ENCODE results near the gene AURKAIP1.
"Not testable (repeated sequence)": the region's sequence is repeated elsewhere in the genome, so short reads cannot be mapped to it uniquely, and the experiment has no call there.

Gene AURKAIP1

GRCh38 chr1:1415751-1416150 lies 40.7 kb upstream of the AURKAIP1 start:
- Histone ChIP-seq H3K4me1 (ENCODE audit: control extremely low read depth in 1 of 4, control insufficient read depth in 4 of 4, insufficient read depth in 4 of 4, low read length in 3 of 4) (peaks cover 0 to 10% (median 4%) of the 10 kb centered on the region in 4 experiments), H3K4me3 (ENCODE audit: control insufficient read depth in 1 of 7, extremely low read depth in 1 of 7, insufficient read depth in 4 of 7, low read depth in 2 of 7, low read length in 6 of 7) (no peak overlapping the region), H3K27me3 (replicated peaks in 2 of 5; ENCODE audit: control insufficient read depth in 4 of 5, insufficient read depth in 5 of 5, low read length in 4 of 5) (peaks cover 0 to 11% (median 0%) of the 10 kb centered on the region in 5 experiments), H3K36me3 (ENCODE audit: control insufficient read depth in 4 of 4, insufficient read depth in 4 of 4, low read length in 3 of 4) (no peaks in the 10 kb centered on the region), H3K27ac (ENCODE audit: insufficient read depth in 1 of 2, low read depth in 1 of 2, low read length in 2 of 2, poor library complexity in 1 of 2, severe bottlenecking in 2 of 2) (no peak overlapping the region), H3K9me3 (ENCODE audit: control extremely low read depth in 1 of 5, control insufficient read depth in 4 of 5, insufficient read depth in 2 of 5, low read depth in 1 of 5, low read length in 4 of 5) (peaks cover 0 to 6% (median 2%) of the 10 kb centered on the region in 5 experiments)
- POLR2A ChIA-PET: interaction anchor here (1.3 kb wide), 1 partner anchor 17 kb away, joined by 3 read pairs; no protein-coding TSS in a partner anchor
- CTCF ChIA-PET: interaction anchor here (1.0 to 2.1 kb wide), 7 partner anchors 9 to 26 kb away, joined by 3 to 11 read pairs (median 5); partner anchors contain the start of gene MRPL20
- 87% methylated on average over 12 of the region's 13 CpGs for WGBS (ENCODE audit: insufficient coverage)
- DNase-seq: no peak

DNA sequence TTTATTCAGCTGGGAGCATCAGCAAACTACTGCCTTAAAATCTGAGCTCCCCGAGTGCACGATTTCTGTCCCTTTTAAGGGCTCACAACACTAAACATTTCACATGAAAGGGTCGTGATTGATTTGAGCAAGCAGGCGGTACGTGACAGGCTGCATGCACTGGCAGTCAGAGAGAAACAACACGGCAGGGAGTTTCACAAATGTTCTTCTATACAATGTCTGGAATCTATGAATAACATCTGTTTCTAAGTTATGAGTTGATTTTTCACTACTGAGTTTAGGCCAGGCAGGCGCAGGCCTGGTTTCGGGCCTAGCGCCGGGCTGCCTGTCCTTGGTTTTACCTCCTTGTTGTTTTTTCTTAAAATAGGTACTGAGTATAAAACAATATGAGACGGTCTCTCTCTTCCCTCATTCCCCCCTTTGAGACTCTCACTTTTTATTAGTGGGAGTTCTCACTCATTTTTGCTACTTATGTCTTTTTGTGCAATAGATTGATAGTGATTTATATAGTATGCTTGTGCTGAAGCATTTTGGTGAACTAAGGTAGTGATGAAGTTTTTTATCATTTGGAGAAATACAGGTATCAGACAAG lies 37.4 kb upstream of the AURKAIP1 start:
- DNase-seq; H3K9me3 ChIP-seq (ENCODE audit: control extremely low read depth in 1 of 5, control insufficient read depth in 4 of 5, insufficient read depth in 2 of 5, low read depth in 1 of 5, low read length in 4 of 5); POLR2A ChIA-PET; H3K4me3 ChIP-seq (ENCODE audit: control insufficient read depth in 1 of 7, extremely low read depth in 1 of 7, insufficient read depth in 4 of 7, low read depth in 2 of 7, low read length in 6 of 7); H3K27me3 ChIP-seq (replicated peaks in 2 of 5; ENCODE audit: control insufficient read depth in 4 of 5, insufficient read depth in 5 of 5, low read length in 4 of 5); H3K27ac ChIP-seq (ENCODE audit: insufficient read depth in 1 of 2, low read depth in 1 of 2, low read length in 2 of 2, poor library complexity in 1 of 2, severe bottlenecking in 2 of 2); H3K36me3 ChIP-seq (ENCODE audit: control insufficient read depth in 4 of 4, insufficient read depth in 4 of 4, low read length in 3 of 4): not testable (repeated sequence)
- CTCF ChIA-PET: interaction anchor here (1.1 to 2.0 kb wide), 4 partner anchors 12 to 34 kb away, joined by 3 to 6 read pairs (median 4); no protein-coding TSS in a partner anchor
- H3K4me1 ChIP-seq (ENCODE audit: control extremely low read depth in 1 of 4, control insufficient read depth in 4 of 4, insufficient read depth in 4 of 4, low read length in 3 of 4): peaks cover 6 to 15% (median 10%) of the 10 kb centered on the region in 4 experiments
- 100% methylated on average over 2 of the region's 11 CpGs for WGBS (ENCODE audit: insufficient coverage)

DNA sequence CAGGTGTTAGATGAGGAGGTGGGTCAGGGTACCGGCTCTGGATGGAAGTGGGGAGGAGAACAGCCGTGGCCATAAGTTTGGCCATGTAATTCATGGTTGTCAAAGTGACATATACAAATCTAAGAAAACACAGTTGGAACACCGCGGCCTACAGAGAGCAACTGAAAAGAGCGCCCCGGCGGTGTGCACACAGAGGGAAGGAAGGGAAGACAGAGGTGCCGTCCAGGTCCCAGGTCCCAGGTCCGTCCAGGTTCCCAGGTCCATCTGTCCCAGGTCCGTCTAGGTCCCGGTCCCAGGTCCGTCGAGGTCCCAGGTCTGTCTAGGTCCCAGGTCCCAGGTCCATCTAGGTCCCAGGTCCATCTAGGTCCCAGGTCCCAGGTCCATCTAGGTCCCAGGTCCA lies 36.6 kb upstream of the AURKAIP1 start:
- peaks cover 0 to 4% (median 0%) of the 10 kb centered on the region in 4 experiments for H3K36me3 ChIP-seq (ENCODE audit: control insufficient read depth in 4 of 4, insufficient read depth in 4 of 4, low read length in 3 of 4)

GRCh38 chr1:1410238-1410637 lies 35.2 kb upstream of the AURKAIP1 start:
- whole genome bisulfite sequencing (ENCODE audit: insufficient coverage): no CpG with 5 or more reads among the region's 8 CpGs
- CTCF ChIA-PET: not testable (repeated sequence)
- H3K36me3 ChIP-seq (ENCODE audit: control insufficient read depth in 4 of 4, insufficient read depth in 4 of 4, low read length in 3 of 4): peaks cover 0 to 12% (median 4%) of the 10 kb centered on the region in 4 experiments

More for the DNA sequence above, 36.6 kb upstream of the AURKAIP1 start:
- no peak for DNase-seq
- H3K4me1 ChIP-seq (ENCODE audit: control extremely low read depth in 1 of 4, control insufficient read depth in 4 of 4, insufficient read depth in 4 of 4, low read length in 3 of 4): peaks cover 6 to 15% (median 10%) of the 10 kb centered on the region in 4 experiments
- H3K4me3 ChIP-seq (ENCODE audit: control insufficient read depth in 1 of 7, extremely low read depth in 1 of 7, insufficient read depth in 4 of 7, low read depth in 2 of 7, low read length in 6 of 7): no peak overlapping the region
- peaks cover 0 to 6% (median 2%) of the 10 kb centered on the region in 5 experiments for H3K9me3 ChIP-seq (ENCODE audit: control extremely low read depth in 1 of 5, control insufficient read depth in 4 of 5, insufficient read depth in 2 of 5, low read depth in 1 of 5, low read length in 4 of 5)
- CTCF ChIA-PET: interaction anchor here (1.1 kb wide), 1 partner anchor 34 kb away, joined by 3 read pairs; no protein-coding TSS in a partner anchor
- no peaks in the 10 kb centered on the region for H3K27me3 ChIP-seq (replicated peaks in 2 of 5; ENCODE audit: control insufficient read depth in 4 of 5, insufficient read depth in 5 of 5, low read length in 4 of 5)
- WGBS (ENCODE audit: insufficient coverage): 99% methylated on average over 9 of the region's 13 CpGs
- POLR2A ChIA-PET: no interaction called here
- no peak overlapping the region for H3K27ac ChIP-seq (ENCODE audit: insufficient read depth in 1 of 2, low read depth in 1 of 2, low read length in 2 of 2, poor library complexity in 1 of 2, severe bottlenecking in 2 of 2)

GRCh38 chr1:1407636-1408318 lies 32.8 kb upstream of the AURKAIP1 start:
- ChIA-PET CTCF (interaction anchor here (1.1 to 3.5 kb wide), 7 partner anchors 8 to 34 kb away, joined by 3 to 17 read pairs (median 6); partner anchors contain the start of gene CCNL2), POLR2A (interaction anchor here (0.7 to 1.2 kb wide), 4 partner anchors 9 to 35 kb away, joined by 4 to 6 read pairs (median 4); partner anchors contain the start of genes ANKRD65 and CCNL2)
- Histone ChIP-seq H3K36me3 (ENCODE audit: control insufficient read depth in 4 of 4, insufficient read depth in 4 of 4, low read length in 3 of 4) (peaks cover 0 to 30% (median 19%) of the 10 kb centered on the region in 4 experiments), H3K27ac (ENCODE audit: insufficient read depth in 1 of 2, low read depth in 1 of 2, low read length in 2 of 2, poor library complexity in 1 of 2, severe bottlenecking in 2 of 2) (peak overlapping the region; percentile 75 to 93), H3K27me3 (replicated peaks in 2 of 5; ENCODE audit: control insufficient read depth in 4 of 5, insufficient read depth in 5 of 5, low read length in 4 of 5) (no peaks in the 10 kb centered on the region), H3K4me3 (ENCODE audit: control insufficient read depth in 1 of 7, extremely low read depth in 1 of 7, insufficient read depth in 4 of 7, low read depth in 2 of 7, low read length in 6 of 7) (peak overlapping the region; percentile 69 to 97 (median 87)), H3K9me3 (ENCODE audit: control extremely low read depth in 1 of 5, control insufficient read depth in 4 of 5, insufficient read depth in 2 of 5, low read depth in 1 of 5, low read length in 4 of 5) (peaks cover 0 to 6% (median 2%) of the 10 kb centered on the region in 5 experiments), H3K4me1 (ENCODE audit: control extremely low read depth in 1 of 4, control insufficient read depth in 4 of 4, insufficient read depth in 4 of 4, low read length in 3 of 4) (peaks cover 6 to 26% (median 19%) of the 10 kb centered on the region in 4 experiments)
- WGBS (ENCODE audit: insufficient coverage): 11% methylated on average over 32 of the region's 41 CpGs
- DNase-seq: peak; percentile 63 to 82 (median 74)

More at GRCh38 chr1:1410238-1410637, 35.2 kb upstream of the AURKAIP1 start:
- H3K27me3 ChIP-seq (replicated peaks in 2 of 5; ENCODE audit: control insufficient read depth in 4 of 5, insufficient read depth in 5 of 5, low read length in 4 of 5); H3K9me3 ChIP-seq (ENCODE audit: control extremely low read depth in 1 of 5, control insufficient read depth in 4 of 5, insufficient read depth in 2 of 5, low read depth in 1 of 5, low read length in 4 of 5); DNase-seq; H3K4me3 ChIP-seq (ENCODE audit: control insufficient read depth in 1 of 7, extremely low read depth in 1 of 7, insufficient read depth in 4 of 7, low read depth in 2 of 7, low read length in 6 of 7); H3K27ac ChIP-seq (ENCODE audit: insufficient read depth in 1 of 2, low read depth in 1 of 2, low read length in 2 of 2, poor library complexity in 1 of 2, severe bottlenecking in 2 of 2); POLR2A ChIA-PET: not testable (repeated sequence)
- H3K4me1 ChIP-seq (ENCODE audit: control extremely low read depth in 1 of 4, control insufficient read depth in 4 of 4, insufficient read depth in 4 of 4, low read length in 3 of 4): peaks cover 6 to 26% (median 19%) of the 10 kb centered on the region in 4 experiments

GRCh38 chr1:1406821-1407635 lies 32.0 kb upstream of the AURKAIP1 start, which contains the start of gene MRPL20:
Gene MRPL20 (minus strand): TSS chr1:1407293. CDS start chr1:1407217, 76 bp downstream.
- Histone ChIP-seq H3K4me3 (ENCODE audit: control insufficient read depth in 1 of 7, extremely low read depth in 1 of 7, insufficient read depth in 4 of 7, low read depth in 2 of 7, low read length in 6 of 7) (peak within 1 kb of the TSS; percentile 69 to 97 (median 87)), H3K36me3 (ENCODE audit: control insufficient read depth in 4 of 4, insufficient read depth in 4 of 4, low read length in 3 of 4) (peaks cover 0 to 37% (median 24%) of the 10 kb centered on the region in 4 experiments), H3K27ac (ENCODE audit: insufficient read depth in 1 of 2, low read depth in 1 of 2, low read length in 2 of 2, poor library complexity in 1 of 2, severe bottlenecking in 2 of 2) (peak within 1 kb of the TSS; percentile 75 to 93), H3K9me3 (ENCODE audit: control extremely low read depth in 1 of 5, control insufficient read depth in 4 of 5, insufficient read depth in 2 of 5, low read depth in 1 of 5, low read length in 4 of 5) (peaks cover 0 to 1% (median 1%) of the 10 kb centered on the region in 5 experiments), H3K27me3 (replicated peaks in 2 of 5; ENCODE audit: control insufficient read depth in 4 of 5, insufficient read depth in 5 of 5, low read length in 4 of 5) (no peaks in the 10 kb centered on the region), H3K4me1 (ENCODE audit: control extremely low read depth in 1 of 4, control insufficient read depth in 4 of 4, insufficient read depth in 4 of 4, low read length in 3 of 4) (peaks cover 6 to 26% (median 19%) of the 10 kb centered on the region in 4 experiments)
- ChIA-PET CTCF (interaction anchor here (1.1 to 3.5 kb wide), 7 partner anchors 8 to 35 kb away, joined by 3 to 17 read pairs (median 6); partner anchors contain the start of gene CCNL2), POLR2A (interaction anchor here (1.0 to 1.2 kb wide), 3 partner anchors 8 to 34 kb away, joined by 4 to 6 read pairs (median 4); partner anchors contain the start of genes ANKRD65 and CCNL2)
- DNase-seq: peak; percentile 93 to 95 (median 95)
- under 1% methylated on average over 96 of the region's 98 CpGs for WGBS (ENCODE audit: insufficient coverage)

All from common myeloid progenitor, CD34-positive (primary cell).